PC-3 (cell line): Measurements from ENCODE around the gene MAPK9. TPM values are rescaled to one million over a fixed set of nuclear protein-coding genes. Genes with fewer than 3 reads are reported as not detected.

Source experiments
- ATAC-seq: fragments of 200-7000 bp; cut with Tn5 transposase; 2 replicates; pipeline ENCODE4 v1.9.1; 2020; ENCODE audit warnings: mild to moderate bottlenecking, moderate library complexity
- BruUV-seq: library from RNA; stranded (reverse); fragments of 400-500 nt; replicated peaks from 2 replicates; lab custom pipeline; 2021; lab: Mats Ljungman, UMichigan
- CTCF ChIA-PET: fragments of 300-600 bp; sonication (Branson Sonifier 250); formaldehyde crosslinking; loops from one replicate; lab custom pipeline; 2022; ENCODE audit warnings: antibody characterized with exemption; lab: Charles Lee
- POLR2A ChIA-PET: fragments of 300-600 bp; sonication (Branson Sonifier 250); formaldehyde crosslinking; loops from one replicate; lab custom pipeline; 2022; ENCODE audit warnings: antibody characterized with exemption; ENCODE audit not compliant: unreplicated experiment; lab: Charles Lee
- DNase-seq: peaks from one replicate; pipeline ENCODE4 v3.0.0-alpha.2; 2015
- H2AFZ ChIP-seq: fragments of 300-600 bp; sonication (generic); 2 replicates; pipeline ENCODE4 v1.6.0; 2016; ENCODE audit warnings: antibody characterized with exemption, low read length
- H3F3A ChIP-seq: fragments of 300-600 bp; sonication (generic); one replicate; pipeline ENCODE4 v1.6.0; 2017; ENCODE audit warnings: antibody characterized with exemption, low read length, control low read depth, mild to moderate bottlenecking; ENCODE audit not compliant: unreplicated experiment
- H3K27ac ChIP-seq: fragments of 300-600 bp; sonication (generic); 2 replicates; pipeline ENCODE4 v1.5.1; 2016; ENCODE audit warnings: mild to moderate bottlenecking, low read length
- H3K27me3 ChIP-seq: fragments of 300-600 bp; sonication (generic); 2 replicates; pipeline ENCODE4 v1.6.1; 2016; ENCODE audit warnings: low read length, mixed read lengths
- H3K36me3 ChIP-seq: fragments of 300-600 bp; sonication (generic); 2 replicates; pipeline ENCODE4 v1.6.1; 2016; ENCODE audit warnings: low read depth, mixed run types, low read length, mixed read lengths
- H3K4me1 ChIP-seq: fragments of 300-600 bp; sonication (generic); 2 replicates; pipeline ENCODE4 v1.5.1; 2016; ENCODE audit warnings: low read length; ENCODE audit not compliant: insufficient read depth
- H3K4me2 ChIP-seq: fragments of 300-600 bp; sonication (generic); 2 replicates; pipeline ENCODE4 v1.6.0; 2016; ENCODE audit warnings: low read length
- H3K4me3 ChIP-seq: fragments of 300-600 bp; sonication (generic); 2 replicates; pipeline ENCODE4 v1.5.1; 2016; ENCODE audit warnings: mild to moderate bottlenecking, low read length, mixed read lengths
- H3K79me2 ChIP-seq: fragments of 300-600 bp; sonication (generic); 2 replicates; pipeline ENCODE4 v1.6.1; 2017; ENCODE audit warnings: low read length, mixed read lengths
- H3K9ac ChIP-seq: fragments of 300-600 bp; sonication (generic); 2 replicates; pipeline ENCODE4 v1.6.0; 2016; ENCODE audit warnings: mild to moderate bottlenecking, low read length
- H3K9me2 ChIP-seq: fragments of 300-600 bp; sonication (generic); replicated peaks from 2 replicates; pipeline ENCODE4 v1.6.1; 2016; ENCODE audit warnings: mixed run types, low read length, mixed read lengths
- H3K9me3 ChIP-seq: fragments of 300-600 bp; sonication (generic); 2 replicates; pipeline ENCODE4 v1.6.1; 2016; ENCODE audit warnings: low read length, mixed read lengths
- H4K20me1 ChIP-seq: fragments of 300-600 bp; sonication (generic); 2 replicates; pipeline ENCODE4 v1.6.1; 2016; ENCODE audit warnings: low read length, mixed read lengths
- EZH2 ChIP-seq: fragments of 300-600 bp; sonication (generic); IDR thresholded peaks from one replicate; pipeline ENCODE4 v1.6.1; 2017; ENCODE audit warnings: antibody characterized with exemption, mild to moderate bottlenecking, low read length; ENCODE audit not compliant: unreplicated experiment
- EZH2phosphoT487 ChIP-seq: fragments of 300-600 bp; sonication (generic); IDR thresholded peaks from 2 replicates; pipeline ENCODE4 v1.6.1; 2018; ENCODE audit warnings: mild to moderate bottlenecking, antibody characterized with exemption, low read length, borderline replicate concordance
- intact Hi-C: fragments of 100-400 bp; cut with micrococcal nuclease; formaldehyde crosslinking; loops from 2 replicates; pipeline ENCODE4 v1.9.0; 2023
- total RNA-seq: library from RNA; depleted of rRNA; stranded (reverse); fragments of >200 nt; gene quantifications from 2 replicates; pipeline ENCODE4 v1.2.3, GENCODE V29; 2014
- TF ChIP-seq, protein P1 (sequence below): fragments of 300-600 bp; sonication (generic); conservative IDR thresholded peaks from 2 replicates; pipeline ENCODE4 v1.5.1; 2017; ENCODE audit warnings: antibody characterized with exemption, low read depth, mild to moderate bottlenecking, low read length

Gene MAPK9
- total RNA-seq, 1 experiment from 2014 or later = 26.5 TPM

DNA sequence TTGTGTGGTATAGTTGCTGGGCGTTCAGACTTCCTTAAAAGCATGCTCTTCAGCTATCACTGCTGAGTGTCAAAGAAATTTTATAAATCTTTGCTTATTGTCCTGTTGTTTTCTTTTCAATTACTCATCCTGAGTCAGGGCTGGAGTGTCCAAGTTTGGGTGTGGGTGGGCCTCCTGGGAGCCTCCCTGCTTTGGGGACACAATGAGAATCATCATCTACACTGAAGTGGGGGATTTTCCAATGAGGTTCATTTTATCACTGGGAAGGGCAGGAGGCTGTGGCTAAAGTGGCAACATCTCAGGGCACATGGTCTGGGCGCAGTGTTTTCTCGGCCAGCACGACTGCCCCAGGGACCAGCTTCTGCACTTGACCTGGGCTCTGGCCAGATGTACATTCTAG lies 41.8 kb upstream of the MAPK9 start:
- H3K4me2 ChIP-seq = peak overlapping the region; percentile 55
- H4K20me1 ChIP-seq = no peaks in the 10 kb centered on the region
- peak overlapping the region; percentile 60 for H3K9ac ChIP-seq
- H3K9me2 ChIP-seq = no peaks in the 10 kb centered on the region
- H3K9me3 ChIP-seq = no peaks in the 10 kb centered on the region
- ChIA-PET CTCF (interaction anchor here (0.5 to 0.6 kb wide), 2 partner anchors 19 to 20 kb away, joined by 3 read pairs; no protein-coding TSS in a partner anchor), POLR2A (no interaction called here)
- H3K79me2 ChIP-seq = no peaks in the 10 kb centered on the region
- H2AFZ ChIP-seq = no peak overlapping the region
- peak overlapping the region; percentile 91 for H3K27ac ChIP-seq
- H3K36me3 ChIP-seq = no peaks in the 10 kb centered on the region
- no peak overlapping the region for H3K4me3 ChIP-seq
- H3F3A ChIP-seq = peaks cover 3% of the 10 kb centered on the region
- DNase-seq (peak; percentile 85), ATAC-seq (peak; percentile 67)
- BruUV-seq = no TSS peak
- H3K27me3 ChIP-seq = no peaks in the 10 kb centered on the region
- no peak for TF ChIP-seq EZH2phosphoT487
- TF ChIP-seq, protein P1, sequence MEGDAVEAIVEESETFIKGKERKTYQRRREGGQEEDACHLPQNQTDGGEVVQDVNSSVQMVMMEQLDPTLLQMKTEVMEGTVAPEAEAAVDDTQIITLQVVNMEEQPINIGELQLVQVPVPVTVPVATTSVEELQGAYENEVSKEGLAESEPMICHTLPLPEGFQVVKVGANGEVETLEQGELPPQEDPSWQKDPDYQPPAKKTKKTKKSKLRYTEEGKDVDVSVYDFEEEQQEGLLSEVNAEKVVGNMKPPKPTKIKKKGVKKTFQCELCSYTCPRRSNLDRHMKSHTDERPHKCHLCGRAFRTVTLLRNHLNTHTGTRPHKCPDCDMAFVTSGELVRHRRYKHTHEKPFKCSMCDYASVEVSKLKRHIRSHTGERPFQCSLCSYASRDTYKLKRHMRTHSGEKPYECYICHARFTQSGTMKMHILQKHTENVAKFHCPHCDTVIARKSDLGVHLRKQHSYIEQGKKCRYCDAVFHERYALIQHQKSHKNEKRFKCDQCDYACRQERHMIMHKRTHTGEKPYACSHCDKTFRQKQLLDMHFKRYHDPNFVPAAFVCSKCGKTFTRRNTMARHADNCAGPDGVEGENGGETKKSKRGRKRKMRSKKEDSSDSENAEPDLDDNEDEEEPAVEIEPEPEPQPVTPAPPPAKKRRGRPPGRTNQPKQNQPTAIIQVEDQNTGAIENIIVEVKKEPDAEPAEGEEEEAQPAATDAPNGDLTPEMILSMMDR = no peak
- no peak for TF ChIP-seq EZH2
- peaks cover 43% of the 10 kb centered on the region for H3K4me1 ChIP-seq
- intact Hi-C loops = loop anchor here (1.0 to 5.0 kb wide), 2 partner anchors 20 to 139 kb away; partner anchors contain the start of gene GFPT2

DNA sequence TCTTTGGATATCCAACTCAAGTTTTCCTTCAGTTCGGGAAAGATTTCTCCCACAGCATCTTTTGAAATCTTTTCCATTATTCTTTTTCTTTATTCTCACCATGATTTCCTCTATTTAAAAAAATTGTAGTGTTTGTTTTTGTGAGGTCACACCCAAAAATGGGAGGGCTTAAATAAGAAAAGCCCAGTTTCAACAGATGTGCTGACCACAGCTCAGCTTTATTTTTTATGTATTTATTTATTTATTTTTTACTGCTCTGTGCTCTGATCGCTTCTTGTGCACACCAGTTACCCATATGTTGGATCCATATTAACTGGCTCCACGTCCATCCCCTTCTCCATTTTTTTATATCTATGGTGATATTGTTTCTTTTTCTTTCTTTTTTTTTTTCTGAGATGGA lies 41.0 kb upstream of the MAPK9 start:
- BruUV-seq = no TSS peak
- CTCF ChIA-PET = interaction anchor here (0.6 kb wide), 1 partner anchor 21 kb away, joined by 3 read pairs; no protein-coding TSS in a partner anchor
- Histone ChIP-seq H2AFZ (no peak overlapping the region), H3K27me3 (no peaks in the 10 kb centered on the region), H3K9me2 (no peaks in the 10 kb centered on the region), H3K9me3 (no peaks in the 10 kb centered on the region), H3K27ac (peak overlapping the region; percentile 91), H3K9ac (peak overlapping the region; percentile 50), H3K79me2 (no peaks in the 10 kb centered on the region), H3K36me3 (no peaks in the 10 kb centered on the region), H3K4me1 (peaks cover 43% of the 10 kb centered on the region), H3K4me2 (peak overlapping the region; percentile 55; the same call in 1 of the 2 replicates), H3K4me3 (no peak overlapping the region), H3F3A (peaks cover 3% of the 10 kb centered on the region), H4K20me1 (no peaks in the 10 kb centered on the region)
- DNase-seq (no peak), ATAC-seq (no peak)
- intact Hi-C loops = loop anchor here (1.0 to 5.0 kb wide), 2 partner anchors 20 to 139 kb away; partner anchors contain the start of gene GFPT2
- POLR2A ChIA-PET = no interaction called here
- TF ChIP-seq EZH2phosphoT487 (no peak), EZH2 (no peak)
- TF ChIP-seq, protein P1 = no peak

DNA sequence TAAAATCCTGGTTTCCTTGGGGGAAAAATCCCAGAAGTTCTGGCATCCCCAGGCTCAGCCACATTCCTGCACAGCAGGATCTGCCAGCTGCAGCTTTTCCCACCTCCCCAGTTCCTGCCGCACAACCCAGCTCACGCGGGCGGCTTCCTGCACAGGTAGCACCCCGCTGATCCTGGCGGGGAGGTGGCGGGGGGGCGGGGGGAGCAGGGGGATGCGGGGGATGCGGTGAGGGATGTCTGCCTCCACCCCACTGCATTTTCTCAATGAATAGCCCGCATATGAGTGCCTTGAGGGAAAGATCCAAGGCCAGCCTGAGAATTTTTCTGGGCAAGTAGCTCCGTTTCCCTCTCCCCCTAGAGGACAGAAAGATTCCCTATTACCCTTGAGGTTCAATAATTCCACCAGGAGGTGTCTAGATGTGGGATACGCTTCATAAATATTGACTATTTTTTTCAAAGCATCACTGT lies 40.2 kb upstream of the MAPK9 start:
- Histone ChIP-seq H3F3A (peaks cover 3% of the 10 kb centered on the region), H4K20me1 (no peaks in the 10 kb centered on the region), H3K9ac (peak overlapping the region; percentile 70), H3K79me2 (no peaks in the 10 kb centered on the region), H3K27ac (peak overlapping the region; percentile 92), H3K4me3 (0 out of 2 replicates have a peak overlapping the region, but pooled peaks have one; percentile 26), H3K36me3 (no peaks in the 10 kb centered on the region), H2AFZ (no peak overlapping the region), H3K27me3 (no peaks in the 10 kb centered on the region), H3K4me1 (peaks cover 43% of the 10 kb centered on the region), H3K4me2 (peak overlapping the region; percentile 85), H3K9me3 (no peaks in the 10 kb centered on the region), H3K9me2 (no peaks in the 10 kb centered on the region)
- ATAC-seq (no peak), DNase-seq (peak; percentile 45)
- intact Hi-C loops = loop anchor here (5.0 kb wide), 1 partner anchor 140 kb away; no protein-coding TSS in a partner anchor
- TF ChIP-seq, protein P1 = peak; percentile 37; the same call in 1 of the 2 replicates
- TF ChIP-seq EZH2 = no peak
- TF ChIP-seq EZH2phosphoT487 = no peak
- CTCF ChIA-PET = interaction anchor here (0.6 to 0.8 kb wide), 3 partner anchors 37 to 101 kb away, joined by 3 to 5 read pairs (median 5); no protein-coding TSS in a partner anchor
- BruUV-seq = no TSS peak
- POLR2A ChIA-PET = no interaction called here
